GM12891 (cell line): ENCODE measurements around the gene LAMTOR4.

Source experiments
- POLR2A ChIP-seq: IDR thresholded peaks from 2 replicates; pipeline ENCODE4 v1.6.1; 2011; ENCODE audit warnings: low read depth, low read length, control low read depth
- POLR2AphosphoS5 ChIP-seq: IDR thresholded peaks from 2 replicates; pipeline ENCODE4 v1.6.1; 2011; ENCODE audit warnings: low read depth, low read length, control low read depth
- SPI1 ChIP-seq: IDR thresholded peaks from 2 replicates; pipeline ENCODE4 v1.6.1; 2011; ENCODE audit warnings: low read depth, low read length, control low read depth
- TAF1 ChIP-seq: IDR thresholded peaks from 2 replicates; pipeline ENCODE4 v1.6.1; 2011; ENCODE audit warnings: low read depth, low read length, control low read depth

DNA sequence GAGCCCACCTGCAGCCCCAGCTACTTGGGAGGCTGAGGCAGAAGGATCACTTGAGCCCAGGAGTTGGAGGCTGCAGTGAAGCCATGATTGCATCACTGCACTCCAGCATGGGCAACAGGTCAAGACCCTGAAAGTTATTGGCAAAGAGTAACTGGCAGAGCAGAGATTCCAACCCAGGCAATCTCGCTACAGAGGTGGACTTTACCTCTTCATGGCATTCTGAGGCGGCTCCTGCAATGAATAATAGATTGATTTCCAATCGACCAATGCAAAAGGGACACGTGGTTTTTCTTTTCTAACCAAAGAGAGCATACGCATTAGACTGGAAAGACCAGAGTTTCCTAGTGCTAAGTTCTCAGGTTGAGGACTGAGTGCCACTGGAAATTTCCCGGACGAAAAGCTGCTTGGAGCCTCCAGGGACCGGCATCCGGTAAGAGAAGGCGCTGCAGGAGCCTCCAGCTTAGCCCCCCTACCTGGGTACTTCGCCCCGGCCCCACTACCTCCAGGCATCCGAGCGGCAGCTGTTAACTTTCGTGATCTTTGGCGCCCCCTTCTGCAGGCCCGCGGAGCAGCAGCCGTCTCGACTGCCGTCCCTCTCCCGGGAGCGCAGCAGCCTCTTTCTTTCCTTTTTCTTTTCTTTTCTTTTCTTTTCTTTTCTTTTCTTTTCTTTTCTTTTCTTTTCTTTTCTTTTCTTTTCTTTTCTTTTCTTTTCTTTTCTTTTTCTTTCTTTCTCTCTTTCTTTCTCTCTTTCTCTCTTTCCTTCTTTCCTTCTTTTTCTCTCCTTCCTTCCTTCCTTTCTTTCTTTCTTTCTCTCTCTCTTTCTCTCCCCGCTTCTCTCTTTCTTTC is 17.9 kb upstream of the LAMTOR4 start:
- TF ChIP-seq TAF1 (no peak), POLR2A (no peak), SPI1 (no peak), POLR2AphosphoS5 (no peak)
